ENCODE results near the gene IDI2. TPM values are rescaled to one million over a fixed set of nuclear protein-coding genes. Genes with fewer than 3 reads are reported as not detected.

IDI2 gene
- total RNA-seq, 4 donors from 2014 or later = not detected

DNA sequence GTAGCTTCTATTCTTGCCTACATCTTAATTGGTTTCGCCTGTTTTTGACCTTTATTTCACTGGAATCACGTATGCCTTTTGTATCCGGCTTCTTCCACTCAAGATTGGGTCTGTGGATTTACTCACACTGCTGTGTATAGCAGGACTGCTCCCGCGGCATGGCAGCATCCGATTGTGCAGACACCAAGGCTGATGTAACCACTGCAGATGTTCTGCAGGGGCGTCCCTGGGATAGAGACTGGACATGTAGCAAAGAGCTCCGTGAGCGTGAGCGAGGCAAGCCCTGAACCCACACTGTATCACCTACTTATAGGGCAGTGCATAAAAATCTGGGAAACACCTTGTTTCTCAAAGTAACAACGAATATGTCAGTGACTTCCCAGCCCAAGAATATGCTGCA, 11.4 kb upstream of the IDI2 start:
- intact Hi-C loops (cut with DNase I) = no loop called here
- Histone ChIP-seq H3K9me3 (no peaks in the 10 kb centered on the region), H3K27me3 (no peaks in the 10 kb centered on the region), H3K4me1 (no peaks in the 10 kb centered on the region), H3K4me3 (replicated peaks in 1 of 3) (no peak overlapping the region), H3K27ac (no peak overlapping the region), H3K36me3 (peaks cover 2 to 5% of the 10 kb centered on the region in 2 donors)
- no peak for DNase-seq
- TF ChIP-seq POLR2A (IDR thresholded peaks at IDR 0.05) = no peak
- TF ChIP-seq, protein P1, sequence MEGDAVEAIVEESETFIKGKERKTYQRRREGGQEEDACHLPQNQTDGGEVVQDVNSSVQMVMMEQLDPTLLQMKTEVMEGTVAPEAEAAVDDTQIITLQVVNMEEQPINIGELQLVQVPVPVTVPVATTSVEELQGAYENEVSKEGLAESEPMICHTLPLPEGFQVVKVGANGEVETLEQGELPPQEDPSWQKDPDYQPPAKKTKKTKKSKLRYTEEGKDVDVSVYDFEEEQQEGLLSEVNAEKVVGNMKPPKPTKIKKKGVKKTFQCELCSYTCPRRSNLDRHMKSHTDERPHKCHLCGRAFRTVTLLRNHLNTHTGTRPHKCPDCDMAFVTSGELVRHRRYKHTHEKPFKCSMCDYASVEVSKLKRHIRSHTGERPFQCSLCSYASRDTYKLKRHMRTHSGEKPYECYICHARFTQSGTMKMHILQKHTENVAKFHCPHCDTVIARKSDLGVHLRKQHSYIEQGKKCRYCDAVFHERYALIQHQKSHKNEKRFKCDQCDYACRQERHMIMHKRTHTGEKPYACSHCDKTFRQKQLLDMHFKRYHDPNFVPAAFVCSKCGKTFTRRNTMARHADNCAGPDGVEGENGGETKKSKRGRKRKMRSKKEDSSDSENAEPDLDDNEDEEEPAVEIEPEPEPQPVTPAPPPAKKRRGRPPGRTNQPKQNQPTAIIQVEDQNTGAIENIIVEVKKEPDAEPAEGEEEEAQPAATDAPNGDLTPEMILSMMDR (IDR thresholded peaks at IDR 0.05) = no peak
- 85 to 92% methylated on average over 11 of the region's 11 CpGs for WGBS, 2 donors

DNA sequence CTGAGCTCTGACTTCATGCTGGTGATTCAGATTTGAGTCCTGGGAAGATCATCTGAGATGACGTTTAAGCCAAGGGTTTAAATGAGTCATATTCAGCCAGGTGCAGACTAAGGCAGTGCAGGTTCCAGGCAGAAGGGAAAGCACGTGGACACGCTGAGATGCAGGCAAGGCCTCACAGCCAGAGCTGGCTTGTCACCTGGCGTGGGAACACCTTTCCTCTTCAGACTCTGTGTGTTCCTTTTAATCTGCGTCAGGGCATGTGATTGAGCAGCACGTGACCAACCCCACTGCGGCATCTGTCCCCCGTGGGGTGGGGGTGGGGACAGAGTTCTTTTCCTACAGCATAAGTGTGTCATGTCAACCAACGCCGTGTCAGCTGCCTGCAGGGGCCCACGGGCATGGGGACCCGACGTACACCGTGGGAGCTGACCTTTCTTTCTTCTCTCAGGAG, 10.7 kb upstream of the IDI2 start:
- H3K27me3 ChIP-seq = no peaks in the 10 kb centered on the region
- no peaks in the 10 kb centered on the region for H3K4me1 ChIP-seq
- H3K27ac ChIP-seq = no peak overlapping the region
- no peaks in the 10 kb centered on the region for H3K9me3 ChIP-seq
- H3K36me3 ChIP-seq = peaks cover 0 to 4% of the 10 kb centered on the region in 2 donors
- H3K4me3 ChIP-seq (replicated peaks in 1 of 3) = no peak overlapping the region
- no peak for TF ChIP-seq POLR2A (IDR thresholded peaks at IDR 0.05)
- intact Hi-C loops (cut with DNase I) = no loop called here
- 83 to 86% methylated on average over 14 of the region's 14 CpGs for WGBS, 2 donors
- DNase-seq = no peak

DNA sequence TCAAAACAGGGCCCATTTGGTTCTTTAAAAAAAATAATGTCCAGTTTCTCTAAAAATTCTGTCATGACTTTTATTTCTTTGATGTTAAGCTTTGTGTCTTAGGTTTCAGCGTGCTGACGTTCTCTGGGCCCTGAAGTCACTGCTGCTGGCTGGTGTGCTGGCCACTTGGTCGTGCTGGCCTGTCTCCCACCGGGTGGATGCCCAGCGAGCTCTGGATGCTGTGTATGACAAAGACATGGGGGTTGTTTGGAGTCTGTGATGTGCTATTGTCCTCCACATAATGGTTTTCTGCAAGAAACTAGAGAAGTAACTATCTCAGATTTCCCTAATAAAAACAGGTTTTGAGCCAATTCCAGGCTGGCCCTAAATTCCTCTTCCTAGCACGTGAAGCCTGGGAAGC, 9.5 kb upstream of the IDI2 start:
- H3K36me3 ChIP-seq = no peaks in the 10 kb centered on the region
- H3K4me3 ChIP-seq (replicated peaks in 1 of 3) = no peak overlapping the region
- DNase-seq = no peak
- no peaks in the 10 kb centered on the region for H3K4me1 ChIP-seq
- H3K27ac ChIP-seq = no peak overlapping the region
- TF ChIP-seq, protein P1 (IDR thresholded peaks at IDR 0.05) = no peak
- TF ChIP-seq POLR2A (IDR thresholded peaks at IDR 0.05) = no peak
- H3K9me3 ChIP-seq = no peaks in the 10 kb centered on the region
- WGBS, 2 donors = 76% methylated on average over 6 of the region's 6 CpGs
- no peaks in the 10 kb centered on the region for H3K27me3 ChIP-seq
- intact Hi-C loops (cut with DNase I) = no loop called here

DNA sequence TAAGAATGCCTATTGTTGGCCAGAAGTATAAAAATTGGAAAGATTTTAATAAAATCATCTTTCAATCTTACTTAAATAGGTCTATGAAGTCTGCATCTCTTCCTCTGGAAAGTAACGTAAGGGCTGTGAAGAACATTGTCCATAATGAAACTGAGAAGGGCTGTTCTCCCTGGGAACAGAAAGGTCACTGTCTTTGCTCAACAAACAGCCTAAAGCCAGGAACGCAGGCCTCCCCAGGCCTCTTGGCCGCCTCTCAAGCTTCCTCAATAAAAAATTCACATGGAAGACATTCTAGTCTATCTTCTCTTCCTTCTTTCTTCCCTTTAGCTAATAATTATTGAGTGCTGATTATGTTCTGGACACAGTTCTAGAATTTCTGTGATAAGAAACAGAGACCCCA, 9.1 kb upstream of the IDI2 start:
- Histone ChIP-seq H3K27ac (no peak overlapping the region), H3K4me1 (no peaks in the 10 kb centered on the region), H3K27me3 (no peaks in the 10 kb centered on the region), H3K4me3 (replicated peaks in 1 of 3) (no peak overlapping the region), H3K36me3 (no peaks in the 10 kb centered on the region), H3K9me3 (no peaks in the 10 kb centered on the region)
- TF ChIP-seq, protein P1 (IDR thresholded peaks at IDR 0.05) = no peak
- TF ChIP-seq POLR2A (IDR thresholded peaks at IDR 0.05) = no peak
- 88 to 92% methylated on average over 3 of the region's 3 CpGs for WGBS, 2 donors
- no peak for DNase-seq
- intact Hi-C loops (cut with DNase I) = no loop called here

DNA sequence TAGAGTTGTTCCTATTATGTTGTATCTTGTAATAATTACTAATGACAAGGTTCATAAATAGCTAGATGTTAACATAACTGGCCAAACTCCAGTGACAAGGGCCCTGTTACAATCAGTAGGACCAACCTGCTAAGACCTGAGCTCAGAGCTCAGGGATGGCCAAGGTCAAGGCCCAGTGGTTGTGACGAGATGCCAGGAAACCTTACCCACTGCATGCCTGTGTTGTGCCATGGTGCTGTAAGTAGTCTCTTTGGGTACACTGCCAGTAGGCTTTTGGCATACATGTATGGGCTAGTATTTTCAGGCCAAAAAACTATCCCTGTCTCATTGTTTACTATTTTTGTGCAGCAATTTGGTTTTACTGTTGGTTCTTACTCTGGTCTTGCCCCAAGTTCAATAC, 7.9 kb upstream of the IDI2 start:
- H3K27ac ChIP-seq = no peak overlapping the region
- DNase-seq = no peak
- intact Hi-C loops (cut with DNase I) = no loop called here
- WGBS, 2 donors = 67 to 75% methylated on average over 1 of the region's 1 CpG
- no peaks in the 10 kb centered on the region for H3K27me3 ChIP-seq
- no peaks in the 10 kb centered on the region for H3K4me1 ChIP-seq
- no peaks in the 10 kb centered on the region for H3K9me3 ChIP-seq
- no peaks in the 10 kb centered on the region for H3K36me3 ChIP-seq
- no peak for TF ChIP-seq POLR2A (IDR thresholded peaks at IDR 0.05)
- TF ChIP-seq, protein P1 (IDR thresholded peaks at IDR 0.05) = no peak
- H3K4me3 ChIP-seq (replicated peaks in 1 of 3) = no peak overlapping the region

DNA sequence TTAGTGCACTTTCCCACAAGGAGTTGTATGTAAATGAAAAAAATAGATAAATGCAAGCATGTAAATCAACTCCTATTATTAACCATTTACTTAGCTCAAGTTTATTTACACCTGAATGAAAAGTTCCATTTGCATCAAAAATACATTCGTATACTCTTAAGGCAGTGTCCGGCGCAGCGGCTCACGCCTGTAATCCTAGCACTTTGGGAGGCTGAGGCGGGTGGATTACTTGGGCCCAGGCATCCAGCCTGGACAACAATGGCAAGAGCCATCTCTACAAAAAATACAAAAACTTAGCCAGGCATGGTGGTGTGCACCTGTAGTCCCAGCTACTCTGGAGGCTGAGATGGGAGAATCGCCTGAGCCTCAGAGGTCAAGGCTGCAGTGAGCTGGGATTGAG, 4.2 kb upstream of the IDI2 start:
- Histone ChIP-seq H3K4me1 (no peaks in the 10 kb centered on the region), H3K36me3 (no peaks in the 10 kb centered on the region), H3K4me3 (replicated peaks in 1 of 3) (no peak overlapping the region), H3K27me3 (no peaks in the 10 kb centered on the region), H3K27ac (no peak overlapping the region), H3K9me3 (no peaks in the 10 kb centered on the region)
- no peak for DNase-seq
- intact Hi-C loops (cut with DNase I) = no loop called here
- TF ChIP-seq POLR2A (IDR thresholded peaks at IDR 0.05) = no peak
- TF ChIP-seq, protein P1 (IDR thresholded peaks at IDR 0.05) = no peak
- WGBS, 2 donors = 96% methylated on average over 7 of the region's 7 CpGs

Measured in thyroid gland (tissue), 4 donors.